HG02981 (cell line): Measurements from ENCODE around the gene MGLL.

ENCODE experiments used
- ATAC-seq: cut with Tn5 transposase; IDR thresholded peaks from one replicate; pipeline ENCODE4 v1.9.1; 2021; ENCODE audit warnings: mild to moderate bottlenecking, moderate library complexity; ENCODE audit not compliant: unreplicated experiment

The MGLL gene

GRCh38 chr3:127639173-127640041 lies 182.9 kb downstream of the MGLL start:
- no peak for ATAC-seq
